PFSK-1 (cell line): ENCODE results near the gene RPS6KA2.

Source experiments
- FOXP2 ChIP-seq: optimal IDR thresholded peaks from 2 replicates; pipeline ENCODE3; 2011; ENCODE audit warnings: borderline replicate concordance, control low read depth, inconsistent platforms; ENCODE audit not compliant: insufficient read depth; ENCODE audit errors: extremely low read length, extremely low read depth
- POLR2AphosphoS5 ChIP-seq: IDR thresholded peaks from 2 replicates; pipeline ENCODE4 v1.6.1; 2012; ENCODE audit warnings: low read depth, mild to moderate bottlenecking, control low read depth, low read length, moderate library complexity
- REST ChIP-seq, 2 experiments: IDR thresholded peaks; 2 replicates each; pipeline versions ENCODE4 v1.6.1 to v1.8.0; 2011 to 2012; ENCODE audit warnings: low read depth in 2 of 2, low read length in 2 of 2, control low read depth in 1 of 2, inconsistent platforms in 1 of 2, mild to moderate bottlenecking in 1 of 2, moderate library complexity in 1 of 2; ENCODE audit not compliant: insufficient read depth in 1 of 2
- SIN3A ChIP-seq: IDR thresholded peaks from 2 replicates; pipeline ENCODE4 v1.6.1; 2012; ENCODE audit warnings: mild to moderate bottlenecking, low read length, moderate library complexity, borderline replicate concordance; ENCODE audit not compliant: insufficient read depth
- TAF1 ChIP-seq: IDR thresholded peaks from 2 replicates; pipeline ENCODE4 v1.6.1; 2012; ENCODE audit warnings: low read length, control low read depth, borderline replicate concordance; ENCODE audit not compliant: insufficient read depth

Gene RPS6KA2

DNA sequence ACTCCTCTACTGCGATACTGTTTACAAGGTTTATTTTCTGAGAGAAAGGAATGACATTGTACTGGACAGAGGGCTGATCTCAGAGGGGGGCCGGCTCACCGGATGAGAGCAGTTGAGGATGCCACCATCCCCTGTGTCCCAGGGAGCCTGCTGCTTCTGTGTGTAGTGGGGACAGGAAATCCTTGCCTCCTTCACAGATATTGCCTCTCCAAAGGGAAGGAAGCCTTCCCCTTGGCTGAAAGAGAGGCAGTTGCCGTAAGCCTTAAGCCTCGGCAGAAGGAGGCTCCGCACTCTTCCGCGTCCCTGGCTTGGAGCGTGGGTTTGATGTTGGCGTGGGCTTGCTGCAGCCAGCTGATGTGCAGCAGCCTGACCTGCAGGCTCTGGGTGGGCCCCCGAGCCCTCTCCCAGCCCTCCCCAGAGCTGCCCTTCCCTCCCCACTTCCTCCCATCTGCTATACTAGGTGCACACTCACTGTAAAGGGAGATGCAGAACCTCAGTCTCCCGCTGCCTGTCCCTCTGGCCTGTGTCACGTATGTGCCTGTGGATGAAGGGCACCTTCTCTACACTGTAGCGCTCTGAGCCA, 45.7 kb upstream of the RPS6KA2 start:
- TF ChIP-seq REST (IDR thresholded peaks at IDR 0.05; ENCODE audit: insufficient read depth in 1 of 2, low read depth in 2 of 2, low read length in 2 of 2) (no peak), TAF1 (no peak), POLR2AphosphoS5 (no peak), FOXP2 (no peak), SIN3A (no peak)

- TF ChIP-seq POLR2AphosphoS5 (no peak), TAF1 (no peak), FOXP2 (no peak), REST (IDR thresholded peaks at IDR 0.05; ENCODE audit: insufficient read depth in 1 of 2, low read depth in 2 of 2, low read length in 2 of 2) (no peak), SIN3A (no peak)
These were observed 45.1 kb upstream of the RPS6KA2 start for GRCh38 chr6:166672146-166672545.

GRCh38 chr6:166671434-166672081, 44.5 kb upstream of the RPS6KA2 start:
- no peak for TF ChIP-seq FOXP2
- no peak for TF ChIP-seq REST (IDR thresholded peaks at IDR 0.05; ENCODE audit: insufficient read depth in 1 of 2, low read depth in 2 of 2, low read length in 2 of 2)
- no peak for TF ChIP-seq TAF1
- TF ChIP-seq SIN3A = no peak
- TF ChIP-seq POLR2AphosphoS5 = no peak

GRCh38 chr6:166670894-166671293, 43.8 kb upstream of the RPS6KA2 start:
- TF ChIP-seq POLR2AphosphoS5 (no peak), REST (IDR thresholded peaks at IDR 0.05; ENCODE audit: insufficient read depth in 1 of 2, low read depth in 2 of 2, low read length in 2 of 2) (no peak), FOXP2 (no peak), SIN3A (no peak), TAF1 (no peak)
